Astrocyte (in vitro differentiated cells and primary cell): Measurements from ENCODE around the gene CNGA3. TPM values are rescaled to one million over a fixed set of nuclear protein-coding genes. Genes with fewer than 3 reads are reported as not detected.
A peak's percentile ranks its signal among the peaks of the same experiment; 100 is the strongest.

Experiments
- DNase-seq: peaks from one replicate; pipeline ENCODE4 v3.0.0-alpha.2; 2010; ENCODE audit warnings: low read depth
- FAIRE-seq: peaks from 2 replicates; lab custom pipeline; 2011; peaks lifted over from hg19 to GRCh38; lab: Jason Lieb, UNC
- H2AFZ ChIP-seq: 2 replicates; pipeline ENCODE4 v1.6.0; 2012; ENCODE audit warnings: low read depth, low read length, inconsistent platforms
- H3K27ac ChIP-seq: 2 replicates; pipeline ENCODE4 v1.5.1; 2011; ENCODE audit warnings: low read depth, low read length, inconsistent platforms
- H3K27me3 ChIP-seq: 2 replicates; pipeline ENCODE4 v1.6.0; 2011; ENCODE audit warnings: low read length, inconsistent platforms; ENCODE audit not compliant: insufficient read depth
- H3K36me3 ChIP-seq: 2 replicates; pipeline ENCODE4 v1.5.1; 2011; ENCODE audit warnings: low read length, inconsistent platforms; ENCODE audit not compliant: insufficient read depth
- H3K4me1 ChIP-seq: 2 replicates; pipeline ENCODE4 v1.5.1; 2011; ENCODE audit warnings: low read length, inconsistent platforms; ENCODE audit not compliant: insufficient read depth
- H3K4me2 ChIP-seq: 2 replicates; pipeline ENCODE4 v1.6.0; 2012; ENCODE audit warnings: low read length, inconsistent platforms
- H3K4me3 ChIP-seq: 2 replicates; pipeline ENCODE4 v1.5.1; 2011; ENCODE audit warnings: low read depth, mild to moderate bottlenecking, low read length, inconsistent platforms; ENCODE audit not compliant: insufficient read depth
- H3K79me2 ChIP-seq: 2 replicates; pipeline ENCODE4 v1.6.0; 2012; ENCODE audit warnings: mild to moderate bottlenecking, low read length, inconsistent platforms; ENCODE audit not compliant: insufficient read depth
- H3K9ac ChIP-seq: 2 replicates; pipeline ENCODE4 v1.6.0; 2012; ENCODE audit warnings: mild to moderate bottlenecking, low read length, inconsistent platforms
- H3K9me3 ChIP-seq: 2 replicates; pipeline ENCODE4 v1.5.1; 2012; ENCODE audit warnings: low read depth, mild to moderate bottlenecking, low read length, inconsistent platforms; ENCODE audit not compliant: insufficient read depth
- H4K20me1 ChIP-seq: 2 replicates; pipeline ENCODE4 v1.6.0; 2012; ENCODE audit warnings: low read length, inconsistent platforms; ENCODE audit not compliant: insufficient read depth
- H3K27ac Mint-ChIP-seq: one replicate; pipeline ENCODE4 v1.8.0; 2021; ENCODE audit warnings: mild to moderate bottlenecking, mixed read lengths; ENCODE audit not compliant: unreplicated experiment
- H3K27me3 Mint-ChIP-seq: one replicate; pipeline ENCODE4 v1.8.0; 2021; ENCODE audit warnings: low read depth, mixed read lengths; ENCODE audit not compliant: unreplicated experiment
- H3K36me3 Mint-ChIP-seq: one replicate; pipeline ENCODE4 v1.8.0; 2021; ENCODE audit warnings: low read depth, mixed read lengths; ENCODE audit not compliant: unreplicated experiment
- H3K4me1 Mint-ChIP-seq: one replicate; pipeline ENCODE4 v1.8.0; 2021; ENCODE audit warnings: low read depth, mixed read lengths; ENCODE audit not compliant: unreplicated experiment
- H3K4me3 Mint-ChIP-seq: one replicate; pipeline ENCODE4 v1.8.0; 2021; ENCODE audit warnings: mild to moderate bottlenecking, moderate library complexity, mixed read lengths; ENCODE audit not compliant: unreplicated experiment
- H3K9me3 Mint-ChIP-seq: one replicate; pipeline ENCODE4 v1.8.0; 2021; ENCODE audit warnings: mild to moderate bottlenecking, mixed read lengths; ENCODE audit not compliant: unreplicated experiment
- CTCF ChIP-seq: IDR thresholded peaks from 2 replicates; pipeline ENCODE4 v1.5.1; 2011; ENCODE audit warnings: low read depth, mild to moderate bottlenecking, inconsistent platforms, low read length, moderate library complexity; ENCODE audit not compliant: insufficient read depth
- EZH2 ChIP-seq: IDR thresholded peaks from 2 replicates; pipeline ENCODE4 v1.6.1; 2012; ENCODE audit warnings: mild to moderate bottlenecking, low read length, inconsistent platforms; ENCODE audit not compliant: insufficient read depth
- total RNA-seq: library from RNA; stranded (reverse); gene quantifications from 2 replicates; pipeline ENCODE4 v1.2.1, GENCODE V29; 2021

The CNGA3 gene
- total RNA-seq, 1 donor from 2014 or later: not detected

GRCh38 chr2:98382739-98383138 lies 36.5 kb downstream of the CNGA3 start:
- no peaks in the 10 kb centered on the region for H3K4me1 ChIP-seq
- H3K36me3 ChIP-seq: no peaks in the 10 kb centered on the region
- Mint-ChIP-seq H3K36me3 (no peaks in the 10 kb centered on the region), H3K27me3 (peaks cover 50% of the 10 kb centered on the region), H3K4me3 (no peak overlapping the region), H3K27ac (no peak overlapping the region), H3K4me1 (no peaks in the 10 kb centered on the region), H3K9me3 (peaks cover 3% of the 10 kb centered on the region)
- H3K27me3 ChIP-seq: peaks cover 3% of the 10 kb centered on the region
- no peak overlapping the region for H3K9ac ChIP-seq
- H2AFZ ChIP-seq: no peak overlapping the region
- H3K79me2 ChIP-seq: no peaks in the 10 kb centered on the region
- no peaks in the 10 kb centered on the region for H3K9me3 ChIP-seq
- no peaks in the 10 kb centered on the region for H4K20me1 ChIP-seq
- H3K4me2 ChIP-seq: no peak overlapping the region
- no peak overlapping the region for H3K4me3 ChIP-seq
- FAIRE-seq: no peak
- no peak overlapping the region for H3K27ac ChIP-seq
- DNase-seq: no peak
- TF ChIP-seq CTCF: no peak
- no peak for TF ChIP-seq EZH2

- Mint-ChIP-seq H3K4me3 (no peak overlapping the region), H3K27ac (no peak overlapping the region), H3K9me3 (peaks cover 3% of the 10 kb centered on the region), H3K27me3 (peaks cover 49% of the 10 kb centered on the region), H3K36me3 (no peaks in the 10 kb centered on the region), H3K4me1 (no peaks in the 10 kb centered on the region)
- Histone ChIP-seq H3K4me2 (no peak overlapping the region), H3K27ac (no peak overlapping the region), H3K36me3 (no peaks in the 10 kb centered on the region), H3K4me1 (no peaks in the 10 kb centered on the region), H3K9ac (no peak overlapping the region), H3K27me3 (peaks cover 3% of the 10 kb centered on the region), H3K79me2 (no peaks in the 10 kb centered on the region), H3K9me3 (no peaks in the 10 kb centered on the region), H4K20me1 (no peaks in the 10 kb centered on the region), H2AFZ (no peak overlapping the region), H3K4me3 (no peak overlapping the region)
- FAIRE-seq (no peak), DNase-seq (no peak)
- TF ChIP-seq EZH2: no peak
- no peak for TF ChIP-seq CTCF
Measured at GRCh38 chr2:98383166-98383565, 36.9 kb downstream of the CNGA3 start.

- no peak overlapping the region for H3K27ac ChIP-seq
- peak; percentile 17 for FAIRE-seq
- Mint-ChIP-seq H3K4me1 (no peaks in the 10 kb centered on the region), H3K4me3 (no peak overlapping the region), H3K9me3 (peaks cover 3% of the 10 kb centered on the region), H3K27me3 (peaks cover 44% of the 10 kb centered on the region), H3K27ac (no peak overlapping the region), H3K36me3 (no peaks in the 10 kb centered on the region)
- H3K9ac ChIP-seq: no peak overlapping the region
- no peaks in the 10 kb centered on the region for H3K79me2 ChIP-seq
- no peak overlapping the region for H3K4me3 ChIP-seq
- no peak overlapping the region for H3K4me2 ChIP-seq
- TF ChIP-seq EZH2 (no peak), CTCF (peak; percentile 100)
- H3K36me3 ChIP-seq: no peaks in the 10 kb centered on the region
- peak; percentile 26 for DNase-seq
- no peaks in the 10 kb centered on the region for H3K4me1 ChIP-seq
- H3K27me3 ChIP-seq: no peaks in the 10 kb centered on the region
- H2AFZ ChIP-seq: no peak overlapping the region
- no peaks in the 10 kb centered on the region for H3K9me3 ChIP-seq
- no peaks in the 10 kb centered on the region for H4K20me1 ChIP-seq
Measured at GRCh38 chr2:98385050-98385699, 38.9 kb downstream of the CNGA3 start.
